Inferior parietal cortex (tissue), 1 donor: Measurements from ENCODE around the gene TTC8.
"Not testable (repeated sequence)": the region's sequence is repeated elsewhere in the genome, so short reads cannot be mapped to it uniquely, and the experiment has no call there.

ENCODE experiments used
- DNase-seq: peaks from one replicate; pipeline ENCODE4 v3.0.0-alpha.2; 2016; ENCODE audit errors: extremely low spot score

TTC8 gene

GRCh38 chr14:88824314-88825077, at the start of gene TTC8:
TTC8 (plus strand) TSS chr14:88824651; CDS start chr14:88824708, 57 bp downstream.
- DNase-seq = peak; percentile 79

GRCh38 chr14:88775532-88775931, 48.9 kb upstream of the TTC8 start:
- no peak for DNase-seq

- no peak for DNase-seq
These were observed 38.5 kb upstream of the TTC8 start for GRCh38 chr14:88785911-88786310.

- no peak for DNase-seq
These were observed 37.7 kb upstream of the TTC8 start for GRCh38 chr14:88786715-88787114.

- DNase-seq = not testable (repeated sequence)
These were observed 34.9 kb upstream of the TTC8 start for GRCh38 chr14:88789573-88789972.

- peak; percentile 15 for DNase-seq
These were observed 33.8 kb upstream of the TTC8 start for GRCh38 chr14:88790501-88791251.

- DNase-seq = peak; percentile 21
These were observed 33.2 kb upstream of the TTC8 start for GRCh38 chr14:88791252-88791621.

GRCh38 chr14:88791629-88792472, 32.6 kb upstream of the TTC8 start:
- peak; percentile 14 for DNase-seq

- DNase-seq = peak; percentile 77
These were observed 31.8 kb upstream of the TTC8 start, which contains the start of gene EML5 for GRCh38 chr14:88792473-88793258. EML5 (minus strand) TSS chr14:88792953; CDS start chr14:88792503, 450 bp downstream.

GRCh38 chr14:88793259-88793625, 31.2 kb upstream of the TTC8 start:
- no peak for DNase-seq

GRCh38 chr14:88798156-88798555, 26.3 kb upstream of the TTC8 start:
- no peak for DNase-seq

- no peak for DNase-seq
These were observed 24.9 kb upstream of the TTC8 start for GRCh38 chr14:88799522-88799921.

- no peak for DNase-seq
These were observed 21.9 kb upstream of the TTC8 start for GRCh38 chr14:88802596-88802995.

- DNase-seq = no peak
These were observed 20.4 kb upstream of the TTC8 start for GRCh38 chr14:88804035-88804434.

GRCh38 chr14:88804477-88804876, 20.0 kb upstream of the TTC8 start:
- DNase-seq = no peak

- DNase-seq = no peak
These were observed 16.1 kb upstream of the TTC8 start for GRCh38 chr14:88808359-88808758.

GRCh38 chr14:88815980-88816379, 8.5 kb upstream of the TTC8 start:
- no peak for DNase-seq

GRCh38 chr14:88818018-88818417, 6.4 kb upstream of the TTC8 start:
- DNase-seq = no peak

GRCh38 chr14:88819674-88820073, 4.8 kb upstream of the TTC8 start:
- DNase-seq = not testable (repeated sequence)

GRCh38 chr14:88821378-88821777, 3.1 kb upstream of the TTC8 start:
- DNase-seq = no peak

- DNase-seq = no peak
These were observed 2.6 kb upstream of the TTC8 start for GRCh38 chr14:88821888-88822287.
